GM21447 (cell line): Measurements from ENCODE around the gene APOL2.
"Not testable (repeated sequence)": the region's sequence is repeated elsewhere in the genome, so short reads cannot be mapped to it uniquely, and the experiment has no call there.

ENCODE experiments used
- ATAC-seq: cut with Tn5 transposase; IDR thresholded peaks from one replicate; pipeline ENCODE4 v1.9.1; 2021; ENCODE audit not compliant: unreplicated experiment

The APOL2 gene

DNA sequence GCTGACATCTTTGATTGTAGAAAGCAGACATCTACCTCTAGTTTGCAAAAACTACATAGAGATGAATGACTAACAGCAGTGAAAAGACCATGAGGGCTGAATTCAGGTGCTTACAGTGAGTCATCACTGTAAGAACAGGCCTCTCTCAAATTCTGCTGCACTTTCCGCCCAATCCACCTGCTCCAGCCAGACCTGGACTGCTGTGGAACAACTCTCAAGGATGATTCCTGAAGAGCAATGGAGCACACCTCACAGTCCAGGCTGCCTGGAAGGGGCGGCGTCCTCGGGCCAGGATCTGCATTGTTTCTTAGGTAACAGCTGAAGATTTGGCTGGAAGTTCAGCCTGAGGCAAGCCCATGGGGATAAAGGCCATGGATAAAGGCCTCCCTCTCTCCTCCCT lies 15.1 kb downstream of the APOL2 start:
- no peak for ATAC-seq

- ATAC-seq, result no peak
Measured at GRCh38 chr22:36223504-36223903, 15.8 kb downstream of the APOL2 start.

- no peak for ATAC-seq
Measured at GRCh38 chr22:36222887-36223450, 16.4 kb downstream of the APOL2 start.

- no peak for ATAC-seq
Measured at GRCh38 chr22:36221799-36222751, 17.3 kb downstream of the APOL2 start.

DNA sequence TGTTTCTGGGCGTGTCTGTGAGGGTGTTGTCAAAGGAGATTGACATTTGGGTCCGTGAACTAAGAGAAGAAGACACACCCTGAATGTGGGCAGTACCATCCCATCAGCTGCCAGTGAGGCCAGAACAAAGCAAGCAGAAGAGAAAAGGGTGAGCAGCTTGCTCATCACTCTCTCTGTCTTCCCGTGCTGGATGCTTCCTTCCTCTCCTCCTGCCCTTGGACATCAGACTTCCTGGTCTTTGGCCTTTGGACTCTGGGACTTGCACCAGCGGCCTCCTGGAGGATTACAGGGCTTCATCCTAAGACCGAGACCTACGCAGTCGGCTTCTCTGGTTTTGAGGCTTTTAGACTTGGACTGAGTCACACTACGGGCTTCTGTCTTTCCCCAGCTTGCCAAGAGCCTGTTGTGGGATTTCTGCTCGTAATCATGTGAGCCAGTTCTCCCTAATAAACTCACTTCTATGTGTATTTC lies 18.8 kb downstream of the APOL2 start:
- no peak for ATAC-seq

GRCh38 chr22:36218648-36219193 lies 20.6 kb downstream of the APOL2 start:
- no peak for ATAC-seq

DNA sequence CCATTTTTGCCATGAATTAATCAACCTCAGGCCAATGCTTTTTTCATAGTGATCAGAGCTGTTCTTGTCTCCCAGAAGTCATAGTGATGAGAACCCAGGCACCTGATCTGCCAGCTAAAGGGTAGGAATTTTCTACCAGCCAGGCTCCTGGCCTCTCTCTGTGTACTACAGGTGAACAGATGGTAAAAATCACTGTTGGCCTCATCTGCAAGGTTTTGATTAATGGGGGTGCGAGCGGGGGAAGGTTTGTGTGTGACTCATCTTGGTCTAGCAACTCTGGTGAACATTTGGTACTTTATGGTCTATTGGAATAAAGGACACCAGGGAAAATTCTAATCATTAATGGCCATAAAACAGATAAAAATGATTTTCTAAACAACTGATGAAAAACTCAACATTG lies 23.3 kb downstream of the APOL2 start:
- ATAC-seq, result no peak

DNA sequence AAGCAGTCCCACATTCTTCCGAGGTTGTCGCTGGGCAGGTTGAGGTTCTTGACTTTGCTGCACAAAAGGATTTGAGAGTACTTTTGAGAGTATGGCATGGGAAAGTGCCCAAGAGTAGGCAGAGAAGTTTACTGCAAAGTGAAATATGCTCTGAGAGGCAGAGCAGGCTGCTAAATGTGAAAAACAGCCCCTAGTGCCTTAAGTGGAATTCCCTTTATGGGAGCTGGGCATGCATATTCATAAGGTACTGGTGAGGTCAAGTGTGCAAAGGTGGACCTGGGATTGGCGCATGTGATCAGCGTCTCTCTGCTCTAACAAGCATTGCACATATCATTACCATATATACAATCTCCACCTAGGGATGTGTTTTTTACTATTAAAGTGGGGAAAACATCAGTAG lies 25.7 kb downstream of the APOL2 start:
- no peak for ATAC-seq

- no peak for ATAC-seq
Measured at GRCh38 chr22:36212901-36213300, 26.4 kb downstream of the APOL2 start.

- no peak for ATAC-seq
Measured at GRCh38 chr22:36211237-36211861, 28.0 kb downstream of the APOL2 start.

- ATAC-seq, result no peak
Measured at GRCh38 chr22:36210224-36210623, 29.1 kb downstream of the APOL2 start.

DNA sequence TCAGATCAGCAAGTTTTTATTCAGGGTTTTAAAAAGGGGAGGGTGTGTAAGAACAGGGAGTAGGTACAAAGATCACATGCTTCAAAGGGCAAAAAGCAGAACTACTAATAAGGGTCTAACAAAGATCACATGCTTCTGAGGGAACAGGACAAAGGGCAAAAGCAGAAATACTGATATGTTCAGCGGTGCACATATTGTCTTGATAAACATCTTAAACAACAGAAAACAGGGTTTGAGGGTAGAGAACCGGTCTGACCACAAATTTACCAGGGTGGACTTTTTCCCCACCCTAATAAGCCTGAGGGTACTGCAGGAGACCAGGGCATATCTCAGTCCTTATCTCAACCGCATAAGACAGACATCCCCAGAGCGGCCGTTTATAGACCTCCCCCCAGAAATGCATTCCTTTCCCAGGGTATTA lies 29.8 kb downstream of the APOL2 start:
- ATAC-seq, result not testable (repeated sequence)

GRCh38 chr22:36208914-36209313 lies 30.4 kb downstream of the APOL2 start:
- ATAC-seq, result no peak

- ATAC-seq, result no peak
Measured at GRCh38 chr22:36208162-36208765, 31.1 kb downstream of the APOL2 start.

GRCh38 chr22:36206255-36206654 lies 33.1 kb downstream of the APOL2 start:
- no peak for ATAC-seq

DNA sequence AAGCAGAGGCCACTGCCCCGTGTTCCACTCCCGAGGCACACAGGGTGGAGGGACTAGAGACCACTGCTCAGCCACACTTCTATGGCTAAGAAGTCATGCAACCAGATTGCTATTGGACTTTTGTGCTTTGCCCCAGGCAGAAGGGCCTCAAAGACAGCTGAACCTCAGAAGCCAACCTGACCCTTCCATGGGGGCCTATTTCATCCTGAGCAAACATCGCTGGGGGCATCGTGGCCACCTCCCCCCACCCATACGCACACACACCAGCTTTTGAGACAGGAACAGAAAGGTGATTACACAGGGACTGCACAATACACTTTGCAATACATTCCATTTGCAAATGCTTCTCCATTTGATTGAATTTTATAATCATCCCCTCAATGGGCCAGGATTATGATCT lies 33.8 kb downstream of the APOL2 start:
- ATAC-seq, result not testable (repeated sequence)

GRCh38 chr22:36204632-36205015 lies 34.7 kb downstream of the APOL2 start:
- ATAC-seq, result no peak

DNA sequence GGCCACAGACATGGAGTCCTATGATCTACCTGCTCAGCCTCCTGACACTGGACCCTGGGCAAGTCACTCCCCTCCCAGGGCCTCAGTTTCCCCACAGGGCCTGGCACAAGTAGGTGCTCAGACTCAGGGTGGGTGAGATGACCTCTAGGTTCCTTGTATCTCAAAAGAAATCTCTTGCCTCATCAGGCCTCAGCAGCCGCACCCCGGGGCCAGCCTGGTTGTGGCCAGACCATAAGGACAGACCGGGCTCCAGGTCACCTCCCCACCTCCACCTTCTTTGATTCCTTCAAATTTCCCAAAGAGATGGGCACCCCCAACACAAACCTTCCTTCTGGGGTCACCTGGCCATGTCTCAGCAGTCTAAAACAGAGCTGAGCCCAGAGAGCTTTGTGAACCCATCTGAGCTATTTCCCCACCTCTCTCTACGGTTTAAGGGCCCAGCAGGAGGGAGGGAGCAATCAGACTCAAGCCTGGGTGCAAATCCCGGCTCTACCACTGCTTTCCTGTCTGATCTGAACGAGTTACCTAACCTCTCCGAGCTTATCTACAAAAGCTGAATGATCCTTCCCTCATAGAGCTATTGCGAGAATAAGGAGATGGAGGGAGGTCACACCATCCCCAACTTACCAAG lies 35.2 kb downstream of the APOL2 start:
- ATAC-seq, result no peak

GRCh38 chr22:36203441-36203840 lies 35.9 kb downstream of the APOL2 start:
- ATAC-seq, result not testable (repeated sequence)

- ATAC-seq, result not testable (repeated sequence)
Measured at GRCh38 chr22:36202906-36203305, 36.4 kb downstream of the APOL2 start.
